Choroid plexus epithelial cell (primary cell): Measurements from ENCODE around the gene ADCY9.

Experiments
- DNase-seq: peaks from one replicate; pipeline ENCODE4 v3.0.0-alpha.2; 2010; ENCODE audit warnings: low read depth
- H3K4me3 ChIP-seq: 2 replicates; pipeline ENCODE4 v1.5.1; 2011; ENCODE audit warnings: low read depth, mild to moderate bottlenecking, control low read depth, low read length, moderate library complexity
- CTCF ChIP-seq: conservative IDR thresholded peaks from 2 replicates; pipeline ENCODE4 v1.5.1; 2011; ENCODE audit warnings: low read depth, mild to moderate bottlenecking, control low read depth, inconsistent platforms, low read length, moderate library complexity

Gene ADCY9

GRCh38 chr16:3998793-3999478, 117.3 kb downstream of the ADCY9 start:
- no peak overlapping the region for H3K4me3 ChIP-seq
- peak; percentile 68 for DNase-seq
- TF ChIP-seq CTCF, result peak; percentile 26

- TF ChIP-seq CTCF, result no peak
- DNase-seq, result no peak
Observed at GRCh38 chr16:3997231-3997841, 118.9 kb downstream of the ADCY9 start.

GRCh38 chr16:3995001-3995400, 121.2 kb downstream of the ADCY9 start:
- no peak overlapping the region for H3K4me3 ChIP-seq
- no peak for DNase-seq
- no peak for TF ChIP-seq CTCF

More at GRCh38 chr16:3997231-3997841, 118.9 kb downstream of the ADCY9 start:
- no peak overlapping the region for H3K4me3 ChIP-seq

DNA sequence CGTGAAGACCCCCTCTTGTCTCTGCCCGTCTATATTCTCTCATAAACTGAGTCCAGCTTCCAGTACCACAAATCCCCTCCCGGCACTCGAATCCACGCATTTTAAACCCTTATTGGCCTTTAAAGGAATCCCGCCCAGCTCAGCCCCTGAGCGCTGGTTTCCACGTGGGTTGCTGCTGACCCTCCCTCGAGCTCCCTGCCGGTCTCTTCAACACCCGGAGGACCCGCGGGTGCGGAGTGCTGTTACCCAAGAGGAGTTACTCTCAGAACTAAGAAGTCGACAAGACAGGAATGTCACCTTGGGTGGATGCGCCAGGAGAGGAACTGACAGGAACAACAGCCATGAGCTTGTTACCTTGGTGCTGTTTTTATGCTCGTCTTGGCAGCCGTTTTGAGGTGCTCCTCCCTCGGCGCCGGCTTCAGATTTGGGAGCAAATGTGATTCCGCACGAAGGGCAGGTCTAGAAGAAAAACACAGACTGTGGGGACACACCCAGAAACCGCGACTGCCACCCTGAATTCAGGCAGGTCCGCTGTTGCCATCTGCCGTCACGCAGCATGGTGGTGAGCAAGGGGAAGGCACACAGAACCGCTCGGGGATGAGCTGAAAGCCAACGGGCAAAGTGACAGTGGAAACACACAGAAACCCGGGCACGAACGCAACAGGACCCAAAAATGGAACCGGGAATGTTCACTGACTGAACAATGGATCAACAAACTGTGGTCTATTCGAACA, 123.0 kb downstream of the ADCY9 start:
- TF ChIP-seq CTCF, result no peak
- no peak for DNase-seq

GRCh38 chr16:3992297-3993051, 123.8 kb downstream of the ADCY9 start:
- DNase-seq, result no peak
- TF ChIP-seq CTCF, result no peak
- no peak overlapping the region for H3K4me3 ChIP-seq

More for the DNA sequence above, 123.0 kb downstream of the ADCY9 start:
- no peak overlapping the region for H3K4me3 ChIP-seq

GRCh38 chr16:3988824-3989223, 127.4 kb downstream of the ADCY9 start:
- DNase-seq, result no peak
- no peak overlapping the region for H3K4me3 ChIP-seq
- no peak for TF ChIP-seq CTCF
